ENCODE results near the gene CATSPER1.

CATSPER1 gene

GRCh38 chr11:65975771-65976170 lies 50.5 kb downstream of the CATSPER1 start:
- no peak for DNase-seq
- no peaks in the 10 kb centered on the region for H3K9me3 ChIP-seq (replicated peaks; ENCODE audit: insufficient read depth, low read length)
- no peak for TF ChIP-seq CTCF (IDR thresholded peaks at IDR 0.05; ENCODE audit: low read length)
- no peak for TF ChIP-seq EZH2phosphoT487 (IDR thresholded peaks at IDR 0.05; ENCODE audit: low read length)
- TF ChIP-seq EZH2 (optimal IDR thresholded peaks at IDR 0.05; ENCODE audit: low read depth, low read length) = no peak
- H3K27ac ChIP-seq (ENCODE audit: low read length) = no peak overlapping the region
- no peak overlapping the region for H3K4me2 ChIP-seq (ENCODE audit: low read depth, low read length)
- H3F3A ChIP-seq (ENCODE audit: insufficient read depth, low read length) = no peaks in the 10 kb centered on the region
- no peaks in the 10 kb centered on the region for H3K4me1 ChIP-seq (ENCODE audit: low read length)
- H2AFZ ChIP-seq (ENCODE audit: low read length) = no peak overlapping the region
- no peaks in the 10 kb centered on the region for H3K79me2 ChIP-seq (ENCODE audit: low read length)
- no peak overlapping the region for H3K4me3 ChIP-seq (ENCODE audit: low read length)
- H3K9ac ChIP-seq (ENCODE audit: low read length) = no peak overlapping the region
- no peaks in the 10 kb centered on the region for H3K9me2 ChIP-seq (replicated peaks; ENCODE audit: insufficient read depth, low read length)
- no peaks in the 10 kb centered on the region for H4K20me1 ChIP-seq (ENCODE audit: insufficient read depth, low read length)
- no peaks in the 10 kb centered on the region for H3K27me3 ChIP-seq (replicated peaks; ENCODE audit: insufficient read depth, low read length)
- no peaks in the 10 kb centered on the region; the same call in 1 of the 2 replicates for H3K36me3 ChIP-seq (replicated peaks; ENCODE audit: insufficient read depth, low read length)

DNA sequence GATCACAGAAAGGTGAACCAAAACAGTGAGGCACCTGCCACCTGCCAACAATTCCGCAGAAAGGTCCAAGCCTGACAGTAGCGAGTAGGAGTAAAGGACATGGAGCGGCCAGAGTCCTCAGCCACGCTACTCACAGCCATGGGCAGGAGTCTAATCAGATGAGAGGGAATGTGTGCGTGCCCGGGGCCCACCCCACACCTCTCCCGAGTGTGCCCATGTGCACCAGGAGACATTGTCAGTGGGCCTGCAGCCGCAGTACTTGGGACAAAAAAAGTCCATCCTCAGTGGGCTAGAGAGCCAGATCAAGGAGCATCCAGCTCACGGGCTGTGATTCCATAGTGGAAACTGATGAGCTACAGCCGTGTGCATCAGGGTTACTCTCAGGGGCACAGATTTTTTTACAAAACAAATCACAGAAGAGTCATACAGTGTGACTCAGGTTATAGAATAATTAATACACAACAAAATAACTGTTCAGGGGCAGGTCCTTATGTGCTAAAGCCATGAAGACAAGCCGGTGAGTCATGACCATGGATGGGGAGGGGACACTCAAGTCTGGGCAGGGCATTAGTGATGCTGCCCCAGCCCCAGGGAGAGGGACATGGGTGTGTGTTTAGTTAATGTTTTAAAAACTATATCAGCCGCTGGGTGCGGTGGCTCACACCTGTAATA lies 52.7 kb downstream of the CATSPER1 start:
- H3K9me2 ChIP-seq (replicated peaks; ENCODE audit: insufficient read depth, low read length) = no peaks in the 10 kb centered on the region
- no peak overlapping the region for H3K27ac ChIP-seq (ENCODE audit: low read length)
- no peaks in the 10 kb centered on the region for H3F3A ChIP-seq (ENCODE audit: insufficient read depth, low read length)
- H3K36me3 ChIP-seq (replicated peaks; ENCODE audit: insufficient read depth, low read length) = no peaks in the 10 kb centered on the region; the same call in 1 of the 2 replicates
- H3K27me3 ChIP-seq (replicated peaks; ENCODE audit: insufficient read depth, low read length) = no peaks in the 10 kb centered on the region
- TF ChIP-seq EZH2phosphoT487 (IDR thresholded peaks at IDR 0.05; ENCODE audit: low read length) = no peak
- no peak for TF ChIP-seq CTCF (IDR thresholded peaks at IDR 0.05; ENCODE audit: low read length)
- no peak for TF ChIP-seq EZH2 (optimal IDR thresholded peaks at IDR 0.05; ENCODE audit: low read depth, low read length)
- no peaks in the 10 kb centered on the region for H3K9me3 ChIP-seq (replicated peaks; ENCODE audit: insufficient read depth, low read length)
- no peak overlapping the region for H3K4me3 ChIP-seq (ENCODE audit: low read length)
- no peaks in the 10 kb centered on the region for H3K4me1 ChIP-seq (ENCODE audit: low read length)
- no peak overlapping the region for H3K9ac ChIP-seq (ENCODE audit: low read length)
- no peaks in the 10 kb centered on the region for H4K20me1 ChIP-seq (ENCODE audit: insufficient read depth, low read length)
- H3K79me2 ChIP-seq (ENCODE audit: low read length) = peaks cover 3% of the 10 kb centered on the region; the same call in 1 of the 2 replicates
- no peak overlapping the region for H2AFZ ChIP-seq (ENCODE audit: low read length)
- DNase-seq = no peak
- H3K4me2 ChIP-seq (ENCODE audit: low read depth, low read length) = no peak overlapping the region

- no peaks in the 10 kb centered on the region; the same call in 1 of the 2 replicates for H3K36me3 ChIP-seq (replicated peaks; ENCODE audit: insufficient read depth, low read length)
- no peak overlapping the region for H3K9ac ChIP-seq (ENCODE audit: low read length)
- H3K4me3 ChIP-seq (ENCODE audit: low read length) = no peak overlapping the region
- H3K79me2 ChIP-seq (ENCODE audit: low read length) = peaks cover 3% of the 10 kb centered on the region; the same call in 1 of the 2 replicates
- H2AFZ ChIP-seq (ENCODE audit: low read length) = no peak overlapping the region
- DNase-seq = no peak
- no peaks in the 10 kb centered on the region for H3K9me3 ChIP-seq (replicated peaks; ENCODE audit: insufficient read depth, low read length)
- no peaks in the 10 kb centered on the region for H3F3A ChIP-seq (ENCODE audit: insufficient read depth, low read length)
- no peaks in the 10 kb centered on the region for H3K4me1 ChIP-seq (ENCODE audit: low read length)
- no peaks in the 10 kb centered on the region for H4K20me1 ChIP-seq (ENCODE audit: insufficient read depth, low read length)
- no peak for TF ChIP-seq EZH2 (optimal IDR thresholded peaks at IDR 0.05; ENCODE audit: low read depth, low read length)
- TF ChIP-seq EZH2phosphoT487 (IDR thresholded peaks at IDR 0.05; ENCODE audit: low read length) = no peak
- no peak for TF ChIP-seq CTCF (IDR thresholded peaks at IDR 0.05; ENCODE audit: low read length)
- H3K9me2 ChIP-seq (replicated peaks; ENCODE audit: insufficient read depth, low read length) = no peaks in the 10 kb centered on the region
- no peaks in the 10 kb centered on the region for H3K27me3 ChIP-seq (replicated peaks; ENCODE audit: insufficient read depth, low read length)
- no peak overlapping the region for H3K4me2 ChIP-seq (ENCODE audit: low read depth, low read length)
- H3K27ac ChIP-seq (ENCODE audit: low read length) = no peak overlapping the region
Measured at GRCh38 chr11:65972116-65972515, 54.2 kb downstream of the CATSPER1 start.
